HepG2 (cell line): ENCODE data around the gene TRIM31. TPM values are rescaled to one million over a fixed set of nuclear protein-coding genes. Genes with fewer than 3 reads are reported as not detected.

ENCODE experiments used
- FOXC1 ChIP-seq: sonication (generic); formaldehyde crosslinking; IDR thresholded peaks from 2 replicates; pipeline ENCODE4 v1.8.0; 2022; ENCODE audit warnings: mild to moderate bottlenecking, missing genetic modification reagents, borderline replicate concordance
- KDM5A ChIP-seq: fragments of 200-600 bp; sonication (generic); IDR thresholded peaks from 2 replicates; pipeline ENCODE4 v1.7.0; 2018; ENCODE audit warnings: antibody characterized with exemption, mild to moderate bottlenecking, low read length, borderline replicate concordance
- NFKBIZ ChIP-seq: IDR thresholded peaks from 2 replicates; pipeline ENCODE4 v1.6.1; 2018; ENCODE audit warnings: missing genetic modification reagents, missing compliant biosample characterization
- PHF5A ChIP-seq: IDR thresholded peaks from one replicate; pipeline ENCODE4 v1.6.1; 2018; ENCODE audit warnings: low read depth, missing genetic modification reagents; ENCODE audit not compliant: unreplicated experiment
- SATB2 ChIP-seq: sonication (generic); formaldehyde crosslinking; IDR thresholded peaks from 2 replicates; pipeline ENCODE4 v1.5.0; 2020; ENCODE audit warnings: missing genetic modification reagents
- SNAPC4 ChIP-seq: sonication (generic); formaldehyde crosslinking; IDR thresholded peaks from 2 replicates; pipeline ENCODE4 v1.4.0; 2020; ENCODE audit warnings: mild to moderate bottlenecking, missing genetic modification reagents
- SNAPC5 ChIP-seq: sonication (generic); formaldehyde crosslinking; IDR thresholded peaks from 2 replicates; pipeline ENCODE4 v1.8.1; 2023; ENCODE audit warnings: mild to moderate bottlenecking, missing genetic modification reagents, borderline replicate concordance
- SP4 ChIP-seq: sonication (generic); formaldehyde crosslinking; IDR thresholded peaks from 2 replicates; pipeline ENCODE4 v1.8.1; 2023; ENCODE audit warnings: mild to moderate bottlenecking, missing genetic modification reagents
- TARDBP ChIP-seq: sonication (generic); formaldehyde crosslinking; IDR thresholded peaks from 2 replicates; pipeline ENCODE4 v1.8.0; 2022; ENCODE audit warnings: mild to moderate bottlenecking, missing genetic modification reagents
- ZBTB21 ChIP-seq: sonication (generic); formaldehyde crosslinking; IDR thresholded peaks from 2 replicates; pipeline ENCODE4 v1.4.0; 2020; ENCODE audit warnings: missing genetic modification reagents
- ZNF275 ChIP-seq: sonication (generic); formaldehyde crosslinking; IDR thresholded peaks from 2 replicates; pipeline ENCODE4 v1.8.0; 2022; ENCODE audit warnings: missing genetic modification reagents, mild to moderate bottlenecking, inconsistent platforms, borderline replicate concordance
- ZNF281 ChIP-seq: sonication (generic); formaldehyde crosslinking; IDR thresholded peaks from 2 replicates; pipeline ENCODE4 v1.4.0; 2020; ENCODE audit warnings: missing genetic modification reagents, borderline replicate concordance
- ZNF496 ChIP-seq: sonication (generic); formaldehyde crosslinking; IDR thresholded peaks from 2 replicates; pipeline ENCODE4 v1.8.1; 2023; ENCODE audit warnings: mild to moderate bottlenecking, moderate library complexity, missing genetic modification reagents; ENCODE audit not compliant: insufficient replicate concordance
- ZSCAN22 ChIP-seq: sonication (generic); formaldehyde crosslinking; IDR thresholded peaks from 2 replicates; pipeline ENCODE4 v1.4.0; 2020; ENCODE audit warnings: mild to moderate bottlenecking, missing genetic modification reagents
- polyA plus RNA-seq, 8 experiments: library from polyadenylated mRNA; depleted of rRNA in 3 of 8; stranded (reverse) in 7 of 8; unstranded in 1 of 8; fragments of >200 nt; fragmentation: Illumina TruSeq in 4 of 8; extraction: Trizol in 4 of 8; gene quantifications; 2 replicates each; pipeline versions ENCODE4 v1.2.1 to v1.2.3, GENCODE V29; 2011 to 2016; ENCODE audit warnings: low read depth in 4 of 8, missing spikeins in 1 of 8, mixed read lengths in 1 of 8; ENCODE audit not compliant: insufficient read depth in 1 of 8
- total RNA-seq, 5 experiments: library from RNA; depleted of rRNA; stranded (reverse); fragments of >200 nt; fragmentation: Illumina TruSeq; extraction: Trizol; gene quantifications; 2 replicates each; pipeline ENCODE4 v1.2.3, GENCODE V29; 2016; ENCODE audit warnings: low read depth in 1 of 5

Gene TRIM31
- total and polyA plus RNA-seq, 2 of the 13 experiments (the other 11 are each of a cell fraction or from before 2014, with no cell fraction given), result 0.13 to 0.51 TPM

- TF ChIP-seq SNAPC5 (CRISPR knock-in tag), result no peak
- no peak for TF ChIP-seq ZNF281
- no peak for TF ChIP-seq ZNF496 (CRISPR knock-in tag)
- TF ChIP-seq TARDBP (CRISPR knock-in tag), result no peak
- TF ChIP-seq KDM5A, result no peak
- TF ChIP-seq SATB2 (CRISPR knock-in tag), result no peak
- TF ChIP-seq ZSCAN22 (CRISPR knock-in tag), result no peak
- TF ChIP-seq SNAPC4 (CRISPR knock-in tag), result peak; percentile 66; the same call in 1 of the 2 replicates
- peak; percentile 23; the same call in 1 of the 2 replicates for TF ChIP-seq FOXC1
- TF ChIP-seq NFKBIZ (CRISPR knock-in tag), result 0 out of 2 replicates have a peak, but pooled peaks have one; percentile 57
- no peak for TF ChIP-seq ZNF275 (CRISPR knock-in tag)
- TF ChIP-seq ZBTB21 (CRISPR knock-in tag), result no peak
- peak; percentile 22; the same call in 1 of the 2 replicates for TF ChIP-seq SP4 (CRISPR knock-in tag)
- peak; percentile 77 for TF ChIP-seq PHF5A (CRISPR knock-in tag)
These were observed 18.3 kb upstream of the TRIM31 start (continued) for GRCh38 chr6:30130887-30131862.
